Activated naive CD8-positive, alpha-beta T cell (primary cell): ENCODE results near the gene MALT1.

Experiments used
- H3K27ac Mint-ChIP-seq: one replicate; pipeline ENCODE4 v1.8.0; 2021; ENCODE audit warnings: mixed read lengths
- H3K27me3 Mint-ChIP-seq: one replicate; pipeline ENCODE4 v1.8.0; 2021; ENCODE audit warnings: mixed read lengths
- H3K36me3 Mint-ChIP-seq: one replicate; pipeline ENCODE4 v1.8.0; 2021; ENCODE audit warnings: mixed read lengths
- H3K4me1 Mint-ChIP-seq: one replicate; pipeline ENCODE4 v1.8.0; 2021; ENCODE audit warnings: low read depth, mixed read lengths
- H3K4me3 Mint-ChIP-seq: one replicate; pipeline ENCODE4 v1.8.0; 2021; ENCODE audit warnings: mild to moderate bottlenecking, mixed read lengths
- H3K9me3 Mint-ChIP-seq: one replicate; pipeline ENCODE4 v1.8.0; 2021; ENCODE audit warnings: low read depth, mixed read lengths

The MALT1 gene

DNA sequence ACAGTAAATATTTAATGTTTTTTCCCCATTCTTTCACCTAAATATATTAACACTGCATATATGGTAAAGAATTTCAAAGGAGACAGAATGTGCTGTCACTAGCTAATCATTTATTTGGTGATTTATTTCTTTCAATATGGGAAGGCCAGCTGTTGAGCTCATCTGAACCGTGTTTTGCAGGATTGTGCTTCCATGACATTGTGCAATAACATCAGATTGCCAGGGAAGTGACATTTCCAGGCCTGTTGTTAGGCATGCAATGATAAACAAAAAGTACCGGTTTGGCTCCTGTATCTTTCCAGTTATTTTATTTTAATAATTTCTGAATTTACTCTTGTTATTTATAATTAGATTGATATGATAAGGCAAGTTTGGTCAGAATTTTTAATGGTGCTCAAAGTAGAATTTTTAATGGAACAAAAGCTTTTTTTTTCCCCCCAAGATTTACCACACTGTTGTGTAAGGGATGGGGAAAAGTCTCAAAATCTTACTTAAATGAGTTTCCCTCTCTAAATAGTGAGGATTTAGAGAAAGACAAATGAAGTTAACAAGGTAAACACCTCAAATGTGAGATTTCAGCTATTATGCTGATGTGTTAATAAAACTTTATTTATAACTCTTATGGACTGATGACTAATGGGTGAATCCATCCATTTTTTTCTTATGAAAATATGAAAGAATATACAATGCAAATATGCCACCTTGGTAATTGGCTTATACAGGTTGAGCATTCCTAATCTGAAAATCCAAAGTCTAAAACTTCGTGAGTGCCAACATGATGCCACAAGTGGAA is 52.7 kb downstream of the MALT1 start:
- Mint-ChIP-seq H3K9me3 (no peaks in the 10 kb centered on the region), H3K4me1 (peaks cover 12% of the 10 kb centered on the region), H3K36me3 (peaks cover 15% of the 10 kb centered on the region), H3K27ac (no peak overlapping the region), H3K27me3 (no peaks in the 10 kb centered on the region), H3K4me3 (no peak overlapping the region)

DNA sequence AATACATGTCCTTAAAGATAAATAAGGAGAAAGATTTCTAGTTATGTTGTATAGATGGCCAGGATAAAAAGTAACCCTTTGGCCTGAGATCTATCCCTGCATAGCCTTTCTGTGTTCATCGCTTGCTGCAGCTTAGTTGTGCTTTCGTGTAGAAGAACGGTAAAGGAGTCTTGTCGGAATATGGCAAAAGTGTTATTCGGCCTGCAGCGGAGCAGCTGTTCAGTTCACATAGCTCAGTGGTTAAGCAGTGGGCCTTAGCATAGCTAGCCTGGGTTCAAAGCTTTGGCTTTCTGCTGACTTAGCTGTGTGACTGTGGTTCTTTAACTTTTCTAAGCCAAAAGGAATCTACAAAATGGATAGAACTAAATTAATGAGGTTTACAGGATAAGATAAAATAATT is 55.4 kb downstream of the MALT1 start:
- peaks cover 1% of the 10 kb centered on the region for H3K4me1 Mint-ChIP-seq
- H3K36me3 Mint-ChIP-seq = peaks cover 20% of the 10 kb centered on the region
- H3K27ac Mint-ChIP-seq = no peak overlapping the region
- no peaks in the 10 kb centered on the region for H3K27me3 Mint-ChIP-seq
- H3K4me3 Mint-ChIP-seq = no peak overlapping the region
- no peaks in the 10 kb centered on the region for H3K9me3 Mint-ChIP-seq

DNA sequence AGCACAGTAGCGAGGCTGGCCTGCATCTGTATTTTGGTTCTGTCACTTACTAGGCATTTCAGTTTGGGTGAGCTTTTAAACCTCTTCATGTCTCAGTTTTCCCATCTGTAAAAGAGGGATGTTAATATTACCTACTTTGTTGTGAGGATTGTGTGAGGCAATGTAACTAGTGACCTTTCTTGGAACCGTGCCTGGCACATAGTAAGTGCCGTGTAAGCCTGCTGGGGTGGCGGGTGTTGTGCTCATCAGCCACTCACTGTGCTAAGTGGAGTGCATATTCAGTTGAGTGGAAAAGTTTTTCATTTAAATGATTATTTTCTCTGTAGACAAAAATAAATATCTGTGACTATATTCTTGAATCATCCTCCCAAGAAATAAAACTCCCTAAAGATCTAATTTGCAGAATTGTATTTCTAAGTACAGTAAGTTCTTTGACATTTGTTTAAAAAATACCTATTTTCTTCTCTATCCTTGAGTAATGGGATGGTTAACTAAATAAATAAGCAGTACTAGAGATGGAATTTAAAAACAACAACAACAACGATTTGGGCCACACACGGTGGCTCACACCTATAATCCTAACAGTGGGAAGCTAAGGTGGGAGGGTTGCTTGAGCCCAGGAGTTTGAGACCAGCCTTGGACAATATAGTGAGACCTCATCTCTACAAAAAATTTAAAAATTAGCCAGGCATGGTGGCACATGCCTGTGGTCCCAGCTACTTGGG is 56.7 kb downstream of the MALT1 start:
- Mint-ChIP-seq H3K27me3 (no peaks in the 10 kb centered on the region), H3K36me3 (peaks cover 20% of the 10 kb centered on the region), H3K9me3 (no peaks in the 10 kb centered on the region), H3K4me3 (no peak overlapping the region), H3K27ac (peak overlapping the region; percentile 34), H3K4me1 (peaks cover 1% of the 10 kb centered on the region)

DNA sequence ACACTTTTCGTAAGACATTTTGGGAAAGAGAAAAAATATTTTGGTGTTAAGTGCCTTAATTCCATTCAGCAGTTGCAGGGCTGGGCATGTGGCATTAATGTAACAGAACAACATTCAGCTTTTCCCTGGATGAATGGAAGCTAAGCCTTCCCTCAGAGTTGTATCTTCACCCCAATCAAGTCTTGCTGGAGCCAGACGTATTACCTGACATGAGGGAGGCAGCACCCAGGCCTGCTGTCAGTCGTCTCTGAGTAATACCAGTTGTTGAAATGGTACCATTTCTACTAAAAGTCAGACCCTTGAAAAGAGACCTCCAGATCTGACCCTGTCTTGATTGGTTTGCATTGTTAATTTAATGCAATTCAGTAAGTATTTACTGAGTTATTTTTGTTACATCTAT is 57.5 kb downstream of the MALT1 start:
- H3K4me1 Mint-ChIP-seq = peaks cover 1% of the 10 kb centered on the region
- H3K9me3 Mint-ChIP-seq = no peaks in the 10 kb centered on the region
- H3K27ac Mint-ChIP-seq = peak overlapping the region; percentile 28
- H3K27me3 Mint-ChIP-seq = no peaks in the 10 kb centered on the region
- peaks cover 18% of the 10 kb centered on the region for H3K36me3 Mint-ChIP-seq
- no peak overlapping the region for H3K4me3 Mint-ChIP-seq

DNA sequence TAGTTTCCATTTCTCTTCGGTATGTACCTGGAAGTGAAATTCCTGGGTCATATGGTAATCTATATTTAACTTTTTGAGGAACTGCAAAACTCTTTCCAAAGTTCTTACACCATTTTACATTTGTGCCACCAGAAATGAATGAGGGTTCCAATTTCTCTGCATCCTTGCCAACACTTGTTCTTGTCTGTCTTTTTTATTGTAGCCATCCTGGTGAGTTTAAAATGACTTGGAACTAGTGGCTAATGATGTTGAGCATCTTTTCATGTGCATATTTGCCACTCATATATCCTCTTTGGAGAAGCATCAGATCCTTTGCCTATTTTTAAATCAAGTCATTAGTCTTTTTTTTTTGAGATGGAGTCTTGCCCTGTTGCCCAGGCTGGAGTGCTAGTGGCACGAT is 59.4 kb downstream of the MALT1 start:
- Mint-ChIP-seq H3K36me3 (peaks cover 21% of the 10 kb centered on the region), H3K4me1 (peaks cover 1% of the 10 kb centered on the region), H3K9me3 (no peaks in the 10 kb centered on the region), H3K27ac (peak overlapping the region; percentile 12), H3K4me3 (no peak overlapping the region), H3K27me3 (no peaks in the 10 kb centered on the region)

DNA sequence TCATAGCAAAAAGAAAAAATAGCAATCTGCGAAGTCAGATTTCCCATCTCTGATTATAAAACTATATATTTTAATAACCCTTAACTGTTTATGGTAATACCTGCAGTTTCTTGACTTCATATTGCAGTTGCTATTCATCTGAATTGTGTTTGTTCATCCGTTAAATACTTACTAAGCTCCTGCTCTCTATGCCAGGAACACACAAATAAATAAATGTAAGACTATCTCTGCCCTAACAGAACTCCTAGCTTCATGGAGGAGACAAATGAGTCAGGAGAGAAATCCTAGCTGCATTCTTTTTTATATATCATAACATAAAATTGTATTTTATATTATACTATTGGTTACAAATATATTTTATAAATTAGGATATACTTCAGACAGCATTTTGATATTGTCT is 61.2 kb downstream of the MALT1 start:
- H3K4me1 Mint-ChIP-seq = peaks cover 1% of the 10 kb centered on the region
- no peak overlapping the region for H3K4me3 Mint-ChIP-seq
- no peaks in the 10 kb centered on the region for H3K9me3 Mint-ChIP-seq
- no peaks in the 10 kb centered on the region for H3K27me3 Mint-ChIP-seq
- H3K27ac Mint-ChIP-seq = no peak overlapping the region
- peaks cover 24% of the 10 kb centered on the region for H3K36me3 Mint-ChIP-seq

DNA sequence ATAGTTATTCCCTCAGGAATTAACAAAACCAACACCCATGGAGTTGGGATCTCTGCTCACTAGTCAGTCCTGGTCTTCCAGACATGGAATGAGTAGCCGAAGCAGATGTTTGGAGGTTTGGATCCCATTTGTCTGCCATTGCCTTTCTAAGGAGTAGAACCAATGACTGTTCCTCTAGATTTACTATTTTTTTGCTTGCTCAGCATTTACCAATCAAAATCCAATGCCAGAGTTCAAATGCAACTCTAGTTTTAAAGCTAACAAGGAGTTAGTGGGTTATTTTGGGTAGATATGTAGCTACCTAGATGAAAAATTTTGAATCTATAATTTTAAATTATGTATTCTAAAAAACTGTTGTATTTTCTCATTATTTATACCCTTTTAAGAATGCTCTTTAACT is 62.6 kb downstream of the MALT1 start:
- peaks cover 28% of the 10 kb centered on the region for H3K36me3 Mint-ChIP-seq
- H3K4me3 Mint-ChIP-seq = no peak overlapping the region
- H3K27ac Mint-ChIP-seq = no peak overlapping the region
- no peaks in the 10 kb centered on the region for H3K9me3 Mint-ChIP-seq
- H3K27me3 Mint-ChIP-seq = no peaks in the 10 kb centered on the region
- peaks cover under 1% of the 10 kb centered on the region for H3K4me1 Mint-ChIP-seq

DNA sequence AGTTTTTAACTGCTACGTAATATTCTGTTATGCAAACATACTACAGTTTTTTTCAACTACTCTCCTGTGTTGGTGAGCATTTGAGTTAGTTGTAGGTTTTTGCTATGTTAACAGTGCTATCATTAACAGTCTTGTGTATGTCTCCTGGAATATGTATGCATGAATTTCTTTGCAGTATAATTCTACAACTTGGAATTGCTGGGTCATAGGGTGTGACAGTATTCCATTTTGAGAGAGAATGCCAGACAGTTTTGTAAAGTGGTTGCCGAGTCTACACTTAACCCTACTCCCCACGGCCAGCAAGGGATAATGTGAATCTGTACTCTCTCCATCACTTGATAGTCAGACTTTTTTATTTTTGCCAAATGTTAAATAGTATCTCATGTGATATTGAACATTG is 67.1 kb downstream of the MALT1 start:
- Mint-ChIP-seq H3K27me3 (no peaks in the 10 kb centered on the region), H3K36me3 (peaks cover 26% of the 10 kb centered on the region), H3K4me3 (no peak overlapping the region), H3K4me1 (peaks cover 3% of the 10 kb centered on the region), H3K27ac (no peak overlapping the region), H3K9me3 (no peaks in the 10 kb centered on the region)

DNA sequence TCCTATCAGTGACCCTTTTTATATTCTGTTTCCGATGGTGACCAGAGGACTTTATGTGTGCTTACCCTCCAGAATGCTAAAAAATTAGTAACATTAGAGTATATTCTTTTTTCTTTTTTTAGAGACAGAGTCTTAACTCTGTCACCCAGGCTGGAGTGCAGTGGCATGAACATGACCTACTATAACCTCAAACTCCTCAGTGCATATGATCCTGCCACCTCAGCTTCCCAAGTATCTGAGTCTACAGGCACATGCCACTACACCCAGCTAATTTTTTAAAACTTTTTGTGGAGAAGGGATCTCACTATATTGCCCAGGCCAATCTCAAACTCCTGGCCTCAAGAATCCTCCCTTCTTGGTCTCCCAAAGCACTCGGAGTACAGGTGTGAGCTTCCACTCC is 74.6 kb downstream of the MALT1 start:
- H3K36me3 Mint-ChIP-seq = peaks cover 49% of the 10 kb centered on the region
- H3K27ac Mint-ChIP-seq = no peak overlapping the region
- no peaks in the 10 kb centered on the region for H3K27me3 Mint-ChIP-seq
- peaks cover under 1% of the 10 kb centered on the region for H3K4me1 Mint-ChIP-seq
- H3K9me3 Mint-ChIP-seq = peaks cover 17% of the 10 kb centered on the region
- no peak overlapping the region for H3K4me3 Mint-ChIP-seq

DNA sequence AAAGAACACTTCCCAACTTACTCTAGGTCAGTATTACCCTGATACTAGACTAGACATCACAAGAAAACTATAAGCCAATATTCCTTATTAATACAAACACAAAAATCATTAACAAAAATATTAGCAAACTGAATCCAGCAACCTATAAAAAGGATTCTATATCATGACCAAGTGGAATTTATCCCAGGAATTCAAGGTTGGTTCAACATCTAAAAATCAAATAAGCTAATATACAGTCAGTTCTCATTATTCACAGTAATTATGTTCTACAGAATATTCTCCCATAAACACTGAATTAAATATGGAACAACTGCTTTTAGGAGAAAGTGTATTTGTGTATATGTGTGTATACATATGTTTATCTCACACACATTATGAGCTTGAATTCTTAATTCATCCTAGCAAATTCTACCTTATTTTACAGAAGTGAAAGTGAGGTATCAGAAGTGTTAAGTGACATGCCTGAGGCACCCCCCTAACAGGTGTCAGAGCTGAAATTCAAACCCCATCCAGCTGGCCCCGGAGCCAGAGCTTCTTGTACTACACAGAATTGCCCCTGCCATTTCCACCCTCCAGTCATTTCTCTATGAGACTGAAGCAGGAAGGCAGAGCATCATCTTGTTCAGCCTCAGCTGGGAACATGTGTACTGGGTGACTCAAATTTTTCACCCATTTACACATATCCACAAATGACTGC is 77.8 kb downstream of the MALT1 start:
- peaks cover 6% of the 10 kb centered on the region for H3K4me1 Mint-ChIP-seq
- H3K9me3 Mint-ChIP-seq = peaks cover 17% of the 10 kb centered on the region
- no peak overlapping the region for H3K27ac Mint-ChIP-seq
- no peak overlapping the region for H3K4me3 Mint-ChIP-seq
- no peaks in the 10 kb centered on the region for H3K27me3 Mint-ChIP-seq
- H3K36me3 Mint-ChIP-seq = peaks cover 47% of the 10 kb centered on the region

DNA sequence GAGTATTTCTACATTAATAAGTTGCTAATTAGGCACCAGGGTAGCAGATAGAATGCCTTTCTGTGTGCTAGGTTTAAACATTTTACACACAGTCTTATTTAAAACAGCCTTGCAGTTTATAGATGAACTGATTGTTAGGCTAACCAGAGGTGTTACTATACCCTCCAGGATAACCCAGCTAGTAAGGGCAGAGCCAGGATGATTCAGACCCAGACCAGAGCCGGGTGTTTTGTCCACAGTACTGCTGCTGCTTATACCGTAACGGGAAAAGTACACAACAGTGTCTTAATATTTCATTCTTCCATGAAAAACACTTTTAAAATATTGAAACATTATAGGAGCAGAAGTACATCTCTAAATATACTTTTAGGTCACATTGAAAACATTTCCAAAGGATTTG is 82.7 kb downstream of the MALT1 start:
- Mint-ChIP-seq H3K4me3 (no peak overlapping the region), H3K9me3 (peaks cover 8% of the 10 kb centered on the region), H3K36me3 (peaks cover 18% of the 10 kb centered on the region), H3K4me1 (peaks cover 35% of the 10 kb centered on the region), H3K27ac (no peak overlapping the region), H3K27me3 (no peaks in the 10 kb centered on the region)

DNA sequence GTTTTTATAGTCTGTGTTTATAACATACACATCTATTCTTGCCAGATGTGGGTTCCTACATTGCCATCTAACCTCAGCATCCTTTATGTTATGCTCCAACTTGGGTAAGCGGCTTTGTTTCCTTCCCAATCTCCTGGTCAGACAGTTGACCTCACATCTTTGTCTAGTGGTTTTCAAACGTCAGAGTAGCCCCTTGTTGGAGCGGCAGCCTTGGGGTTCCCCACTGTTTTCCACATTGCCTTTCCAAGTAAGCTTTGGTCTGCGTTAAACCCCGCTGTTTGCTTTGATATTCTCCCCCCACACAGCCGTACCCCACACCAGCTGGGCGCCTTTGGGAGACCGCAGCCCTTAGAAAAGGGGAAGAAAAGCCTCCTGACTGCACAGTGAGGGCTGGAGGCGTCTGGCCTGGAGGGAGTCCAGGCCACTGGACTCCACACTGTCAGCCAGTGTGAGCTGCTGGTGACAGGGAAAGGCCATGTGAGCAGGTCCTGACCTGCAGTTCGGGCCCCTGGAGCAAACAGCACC is 83.3 kb downstream of the MALT1 start:
- Mint-ChIP-seq H3K27me3 (no peaks in the 10 kb centered on the region), H3K36me3 (peaks cover 11% of the 10 kb centered on the region), H3K4me1 (peaks cover 35% of the 10 kb centered on the region), H3K9me3 (peaks cover 7% of the 10 kb centered on the region), H3K27ac (no peak overlapping the region), H3K4me3 (no peak overlapping the region)

DNA sequence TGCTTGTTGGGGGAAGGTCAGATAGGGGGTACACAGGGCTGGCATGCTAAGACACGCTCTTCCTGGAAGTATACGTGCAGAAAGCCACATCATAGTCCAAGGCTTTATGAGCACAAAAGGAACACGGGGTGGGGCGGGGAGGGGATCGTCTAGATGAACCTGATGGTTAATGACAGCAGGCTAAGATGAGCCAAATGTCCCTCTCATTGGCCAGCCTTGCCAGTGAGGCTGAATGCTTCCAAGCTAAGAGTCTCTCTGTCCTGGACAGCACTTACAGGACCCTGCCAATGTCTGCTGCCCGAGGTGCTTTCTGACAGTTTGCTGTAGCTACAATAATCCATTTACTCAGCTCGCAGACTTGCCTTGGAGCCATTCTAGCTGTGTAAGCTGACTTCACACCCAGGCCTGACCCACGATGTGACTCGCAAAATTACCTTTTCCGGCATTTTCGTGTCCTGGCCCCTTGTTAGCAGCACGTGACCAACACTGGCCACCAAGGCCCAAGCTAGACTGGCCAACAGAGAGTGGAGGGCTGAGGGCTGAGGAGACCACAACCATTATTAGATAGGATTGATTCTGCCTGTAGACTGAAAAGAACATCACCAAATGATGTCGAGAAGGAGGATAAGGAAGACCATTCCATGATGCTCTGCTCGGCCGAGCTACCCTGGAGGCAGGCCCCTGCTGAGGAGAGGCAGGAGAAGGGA is 84.2 kb downstream of the MALT1 start:
- Mint-ChIP-seq H3K27ac (no peak overlapping the region), H3K4me3 (no peak overlapping the region), H3K36me3 (peaks cover 3% of the 10 kb centered on the region), H3K9me3 (no peaks in the 10 kb centered on the region), H3K4me1 (peaks cover 35% of the 10 kb centered on the region), H3K27me3 (no peaks in the 10 kb centered on the region)

DNA sequence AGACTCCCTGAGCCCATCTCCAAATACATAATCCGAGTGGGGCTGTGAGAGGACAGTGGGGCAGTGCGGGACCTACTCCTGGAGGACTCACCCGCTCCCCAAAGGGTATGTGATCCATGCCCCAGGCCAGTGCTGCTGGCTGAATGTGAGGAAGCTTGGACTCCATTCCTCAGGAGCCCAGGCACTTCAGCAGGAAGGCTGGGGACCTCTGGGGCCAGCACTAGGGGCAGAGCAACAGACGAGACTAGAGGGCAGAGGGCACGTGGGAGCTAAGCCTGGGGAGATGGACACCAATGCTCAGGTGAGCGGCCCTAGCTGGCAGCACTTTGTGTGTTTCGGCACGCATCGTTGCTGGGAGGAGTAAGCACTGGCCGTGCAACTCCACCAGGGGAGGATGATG is 84.9 kb downstream of the MALT1 start:
- Mint-ChIP-seq H3K27ac (no peak overlapping the region), H3K4me3 (no peak overlapping the region), H3K9me3 (no peaks in the 10 kb centered on the region), H3K27me3 (no peaks in the 10 kb centered on the region), H3K4me1 (peaks cover 38% of the 10 kb centered on the region), H3K36me3 (no peaks in the 10 kb centered on the region)
